ENCODE measurements around the gene C3orf62.
A peak's percentile ranks its signal among the peaks of the same experiment; 100 is the strongest.

The C3orf62 gene

GRCh38 chr3:49276475-49277382 is at the start of gene C3orf62:
Gene C3orf62, minus strand, starts transcription at chr3:49277232. Its CDS starts 360 bp downstream, at chr3:49276872.
- DNase-seq: peak; percentile 26 to 59 (median 49)

- no peak for DNase-seq
Measured at GRCh38 chr3:49324768-49325167, 47.7 kb upstream of the C3orf62 start.

GRCh38 chr3:49316696-49317457 is 39.8 kb upstream of the C3orf62 start:
- no peak for DNase-seq

GRCh38 chr3:49313896-49314688 is 37.1 kb upstream of the C3orf62 start:
- no peak for DNase-seq

GRCh38 chr3:49311283-49311682 is 34.3 kb upstream of the C3orf62 start:
- no peak for DNase-seq

GRCh38 chr3:49310677-49311076 is 33.6 kb upstream of the C3orf62 start:
- no peak for DNase-seq

GRCh38 chr3:49305608-49306007 is 28.6 kb upstream of the C3orf62 start:
- no peak for DNase-seq

GRCh38 chr3:49302613-49303012 is 25.6 kb upstream of the C3orf62 start:
- no peak for DNase-seq

- no peak for DNase-seq
Measured at GRCh38 chr3:49300595-49300994, 23.6 kb upstream of the C3orf62 start.

GRCh38 chr3:49298511-49298910 is 21.5 kb upstream of the C3orf62 start:
- no peak for DNase-seq

- no peak for DNase-seq
Measured at GRCh38 chr3:49296781-49297411, 19.9 kb upstream of the C3orf62 start.

- peak in 5 of 6 experiments; percentile 13 to 53 (median 36) for DNase-seq
Measured at GRCh38 chr3:49295489-49296058, 18.5 kb upstream of the C3orf62 start.

- DNase-seq: no peak
Measured at GRCh38 chr3:49294343-49294742, 17.3 kb upstream of the C3orf62 start.

GRCh38 chr3:49283997-49284396 is 7.0 kb upstream of the C3orf62 start:
- DNase-seq: no peak

GRCh38 chr3:49279376-49279775 is 2.3 kb upstream of the C3orf62 start:
- no peak for DNase-seq

- DNase-seq: no peak
Measured at GRCh38 chr3:49278548-49278947, 1.5 kb upstream of the C3orf62 start.

- no peak for DNase-seq
Measured at GRCh38 chr3:49277383-49277775, 347 bp upstream of the C3orf62 start.

- no peak for DNase-seq
Measured at GRCh38 chr3:49273825-49274532, 3.1 kb downstream of the C3orf62 start.

- no peak for DNase-seq
Measured at GRCh38 chr3:49271047-49271446, 6.0 kb downstream of the C3orf62 start.

- no peak for DNase-seq
Measured at GRCh38 chr3:49270156-49270500, 6.9 kb downstream of the C3orf62 start.

- no peak for DNase-seq
Measured at GRCh38 chr3:49269443-49270155, 7.4 kb downstream of the C3orf62 start.
